Prostate gland (tissue), 2 donors: Measurements from ENCODE around the gene ASH1L.

Experiments used
- POLR2A ChIP-seq: fragments of 450-650 bp; IDR thresholded peaks from one replicate; pipeline ENCODE4 v1.6.1; 2016; ENCODE audit warnings: antibody characterized with exemption, mild to moderate bottlenecking
- POLR2AphosphoS5 ChIP-seq: sonication (generic); formaldehyde crosslinking; IDR thresholded peaks from one replicate; pipeline ENCODE4 v1.6.1; 2017; ENCODE audit warnings: antibody characterized with exemption
- TF ChIP-seq, protein P1 (sequence below), 4 experiments: fragments of 200-600 bp in 2 of 4; fragments of 450-650 bp in 2 of 4; sonication (generic) in 2 of 4; IDR thresholded peaks; 1 replicate in 3 of 4; 2 replicates in 1 of 4; pipeline ENCODE4 v1.5.1; 2016 to 2019; ENCODE audit warnings: antibody characterized with exemption in 4 of 4, mild to moderate bottlenecking in 2 of 4, moderate library complexity in 2 of 4

GRCh38 chr1:155454096-155454495 lies 108.5 kb downstream of the ASH1L start:
- TF ChIP-seq, protein P1, sequence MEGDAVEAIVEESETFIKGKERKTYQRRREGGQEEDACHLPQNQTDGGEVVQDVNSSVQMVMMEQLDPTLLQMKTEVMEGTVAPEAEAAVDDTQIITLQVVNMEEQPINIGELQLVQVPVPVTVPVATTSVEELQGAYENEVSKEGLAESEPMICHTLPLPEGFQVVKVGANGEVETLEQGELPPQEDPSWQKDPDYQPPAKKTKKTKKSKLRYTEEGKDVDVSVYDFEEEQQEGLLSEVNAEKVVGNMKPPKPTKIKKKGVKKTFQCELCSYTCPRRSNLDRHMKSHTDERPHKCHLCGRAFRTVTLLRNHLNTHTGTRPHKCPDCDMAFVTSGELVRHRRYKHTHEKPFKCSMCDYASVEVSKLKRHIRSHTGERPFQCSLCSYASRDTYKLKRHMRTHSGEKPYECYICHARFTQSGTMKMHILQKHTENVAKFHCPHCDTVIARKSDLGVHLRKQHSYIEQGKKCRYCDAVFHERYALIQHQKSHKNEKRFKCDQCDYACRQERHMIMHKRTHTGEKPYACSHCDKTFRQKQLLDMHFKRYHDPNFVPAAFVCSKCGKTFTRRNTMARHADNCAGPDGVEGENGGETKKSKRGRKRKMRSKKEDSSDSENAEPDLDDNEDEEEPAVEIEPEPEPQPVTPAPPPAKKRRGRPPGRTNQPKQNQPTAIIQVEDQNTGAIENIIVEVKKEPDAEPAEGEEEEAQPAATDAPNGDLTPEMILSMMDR (IDR thresholded peaks at IDR 0.05), result no peak
- TF ChIP-seq POLR2A, result no peak
- TF ChIP-seq POLR2AphosphoS5, result no peak
